HEK293 (cell line): ENCODE data around the gene LRRC15.

Source experiments
- CTCF ChIA-PET: fragments of 350-600 bp; formaldehyde crosslinking; extraction: SDS; loops from one replicate; lab custom pipeline; 2021; ENCODE audit warnings: antibody characterized with exemption; lab: Yijun Ruan, JAX
- POLR2A ChIA-PET: fragments of 300-600 bp; formaldehyde crosslinking; extraction: SDS; loops from one replicate; lab custom pipeline; 2020; ENCODE audit warnings: antibody characterized with exemption, inconsistent platforms; lab: Yijun Ruan, JAX
- H3K27ac ChIP-seq: fragments of 200-500 bp; sonication (Bioruptor generic); 2 replicates; pipeline ENCODE4 v1.5.1; 2014; ENCODE audit warnings: low read depth, low read length, control low read depth, inconsistent platforms; ENCODE audit errors: extremely low read depth
- H3K36me3 ChIP-seq, 2 experiments: fragments of 200-500 bp in 1 of 2; sonication (Bioruptor generic) in 1 of 2; 1 replicate in 1 of 2; 2 replicates in 1 of 2; pipeline ENCODE4 v1.5.1; 2014 to 2017; ENCODE audit warnings: inconsistent platforms in 2 of 2, low read length in 2 of 2; ENCODE audit not compliant: control insufficient read depth in 2 of 2, insufficient read depth in 1 of 2
- H3K4me1 ChIP-seq: fragments of 200-500 bp; sonication (Bioruptor generic); 2 replicates; pipeline ENCODE4 v1.5.1; 2014; ENCODE audit warnings: mild to moderate bottlenecking, low read length, inconsistent platforms; ENCODE audit not compliant: control insufficient read depth, insufficient read depth
- H3K4me3 ChIP-seq: 2 replicates; pipeline ENCODE4 v1.5.1; 2011; ENCODE audit warnings: low read depth, mild to moderate bottlenecking, control low read depth, low read length, moderate library complexity
- H3K9me3 ChIP-seq: fragments of 200-500 bp; sonication (Bioruptor generic); 2 replicates; pipeline ENCODE4 v1.5.1; 2014; ENCODE audit warnings: low read depth, low read length, inconsistent platforms; ENCODE audit not compliant: control insufficient read depth, insufficient read depth
- MYNN ChIP-seq: fragments of 450-650 bp; formaldehyde crosslinking; IDR thresholded peaks from 2 replicates; pipeline ENCODE4 v1.5.1; 2016; ENCODE audit warnings: missing biosample characterization, missing genetic modification characterization, borderline replicate concordance
- TRIM28 ChIP-seq: IDR thresholded peaks from 2 replicates; pipeline ENCODE4 v1.6.1; 2011; ENCODE audit warnings: low read length, control low read depth, borderline replicate concordance
- YY1 ChIP-seq: fragments of 450-650 bp; formaldehyde crosslinking; IDR thresholded peaks from 2 replicates; pipeline ENCODE4 v1.5.1; 2018; ENCODE audit warnings: missing biosample characterization, missing genetic modification characterization
- ZBTB8A ChIP-seq: fragments of 450-650 bp; formaldehyde crosslinking; IDR thresholded peaks from 2 replicates; pipeline ENCODE4 v1.5.1; 2016; ENCODE audit warnings: missing biosample characterization, missing genetic modification characterization
- ZFP41 ChIP-seq: fragments of 450-650 bp; formaldehyde crosslinking; IDR thresholded peaks from 2 replicates; pipeline ENCODE4 v1.5.1; 2016; ENCODE audit warnings: missing biosample characterization, missing genetic modification characterization, borderline replicate concordance
- ZNF121 ChIP-seq: fragments of 450-650 bp; formaldehyde crosslinking; IDR thresholded peaks from 2 replicates; pipeline ENCODE4 v1.5.1; 2016; ENCODE audit warnings: missing biosample characterization, missing genetic modification characterization
- ZNF19 ChIP-seq: fragments of 450-650 bp; formaldehyde crosslinking; IDR thresholded peaks from 2 replicates; pipeline ENCODE4; 2016; ENCODE audit warnings: missing biosample characterization, missing genetic modification characterization, low read depth
- ZNF23 ChIP-seq: fragments of 450-650 bp; formaldehyde crosslinking; IDR thresholded peaks from 2 replicates; pipeline ENCODE4 v1.5.1; 2016; ENCODE audit warnings: missing biosample characterization, missing genetic modification characterization, borderline replicate concordance
- ZNF324 ChIP-seq: fragments of 450-650 bp; formaldehyde crosslinking; IDR thresholded peaks from 2 replicates; pipeline ENCODE4 v1.5.1; 2016; ENCODE audit warnings: missing biosample characterization, missing genetic modification characterization
- ZNF404 ChIP-seq: fragments of 450-650 bp; formaldehyde crosslinking; IDR thresholded peaks from 2 replicates; pipeline ENCODE4 v1.5.1; 2017; ENCODE audit warnings: missing biosample characterization, missing genetic modification characterization
- ZNF514 ChIP-seq: fragments of 450-650 bp; formaldehyde crosslinking; IDR thresholded peaks from 2 replicates; pipeline ENCODE4 v1.5.1; 2016; ENCODE audit warnings: missing biosample characterization, missing genetic modification characterization
- ZNF530 ChIP-seq: fragments of 450-650 bp; formaldehyde crosslinking; IDR thresholded peaks from 2 replicates; pipeline ENCODE4 v1.5.1; 2016; ENCODE audit warnings: low read depth, missing biosample characterization, missing genetic modification characterization
- ZNF600 ChIP-seq: fragments of 450-650 bp; formaldehyde crosslinking; IDR thresholded peaks from 2 replicates; pipeline ENCODE4 v1.5.1; 2016; ENCODE audit warnings: missing biosample characterization, missing genetic modification characterization
- ZNF654 ChIP-seq: fragments of 450-650 bp; formaldehyde crosslinking; IDR thresholded peaks from 2 replicates; pipeline ENCODE4 v1.5.1; 2016; ENCODE audit warnings: low read depth, missing biosample characterization, missing genetic modification characterization
- ZNF777 ChIP-seq: fragments of 450-650 bp; formaldehyde crosslinking; IDR thresholded peaks from 2 replicates; pipeline ENCODE4 v1.5.1; 2017; ENCODE audit warnings: missing biosample characterization, missing genetic modification characterization, borderline replicate concordance
- ZNF830 ChIP-seq: fragments of 450-650 bp; IDR thresholded peaks from 2 replicates; pipeline ENCODE4 v1.5.0; 2018; ENCODE audit warnings: missing biosample characterization, missing genetic modification characterization, low read depth, mild to moderate bottlenecking, moderate library complexity
- TF ChIP-seq, protein P1 (sequence below): fragments of 450-650 bp; formaldehyde crosslinking; IDR thresholded peaks from 2 replicates; pipeline ENCODE4 v1.5.1; 2016; ENCODE audit warnings: missing biosample characterization, missing genetic modification characterization
- TF ChIP-seq, protein P2 (sequence below): fragments of 450-650 bp; formaldehyde crosslinking; IDR thresholded peaks from 2 replicates; pipeline ENCODE4 v1.5.1; 2016; ENCODE audit warnings: missing biosample characterization, missing genetic modification characterization

LRRC15 gene

GRCh38 chr3:194339356-194339755 is 30.2 kb downstream of the LRRC15 start (continued):
- TF ChIP-seq ZBTB8A: no peak
- TF ChIP-seq ZNF23: no peak
- no peak for TF ChIP-seq ZNF19 (tag by site-specific recombination)

- Histone ChIP-seq H3K9me3 (no peaks in the 10 kb centered on the region), H3K4me1 (no peaks in the 10 kb centered on the region), H3K4me3 (no peak overlapping the region), H3K36me3 (no peaks in the 10 kb centered on the region), H3K27ac (no peak overlapping the region)
- ChIA-PET CTCF (interaction anchor here (0.5 to 1.9 kb wide), 4 partner anchors 12 to 687 kb away, joined by 3 to 4 read pairs (median 3); no protein-coding TSS in a partner anchor), POLR2A (interaction anchor here (0.7 kb wide), 1 partner anchor 54 kb away, joined by 4 read pairs; no protein-coding TSS in a partner anchor)
- TF ChIP-seq ZNF830 (tag by site-specific recombination) (no peak), ZNF324 (tag by site-specific recombination) (no peak), ZFP41 (tag by site-specific recombination) (no peak), MYNN (no peak), ZNF121 (peak; percentile 60; the same call in 1 of the 2 replicates), ZNF404 (tag by site-specific recombination) (no peak)
- TF ChIP-seq, protein P1, sequence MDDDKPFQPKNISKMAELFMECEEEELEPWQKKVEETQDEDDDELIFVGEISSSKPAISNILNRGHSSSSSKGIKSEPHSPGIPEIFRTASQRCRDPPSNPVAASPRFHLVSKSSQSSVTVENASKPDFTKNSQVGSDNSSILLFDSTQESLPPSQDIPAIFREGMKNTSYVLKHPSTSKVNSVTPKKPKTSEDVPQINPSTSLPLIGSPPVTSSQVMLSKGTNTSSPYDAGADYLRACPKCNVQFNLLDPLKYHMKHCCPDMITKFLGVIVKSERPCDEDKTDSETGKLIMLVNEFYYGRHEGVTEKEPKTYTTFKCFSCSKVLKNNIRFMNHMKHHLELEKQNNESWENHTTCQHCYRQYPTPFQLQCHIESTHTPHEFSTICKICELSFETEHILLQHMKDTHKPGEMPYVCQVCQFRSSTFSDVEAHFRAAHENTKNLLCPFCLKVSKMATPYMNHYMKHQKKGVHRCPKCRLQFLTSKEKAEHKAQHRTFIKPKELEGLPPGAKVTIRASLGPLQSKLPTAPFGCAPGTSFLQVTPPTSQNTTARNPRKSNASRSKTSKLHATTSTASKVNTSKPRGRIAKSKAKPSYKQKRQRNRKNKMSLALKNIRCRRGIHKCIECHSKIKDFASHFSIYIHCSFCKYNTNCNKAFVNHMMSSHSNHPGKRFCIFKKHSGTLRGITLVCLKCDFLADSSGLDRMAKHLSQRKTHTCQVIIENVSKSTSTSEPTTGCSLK (tag by site-specific recombination): no peak
Observed at GRCh38 chr3:194337965-194338753, 31.4 kb downstream of the LRRC15 start.

DNA sequence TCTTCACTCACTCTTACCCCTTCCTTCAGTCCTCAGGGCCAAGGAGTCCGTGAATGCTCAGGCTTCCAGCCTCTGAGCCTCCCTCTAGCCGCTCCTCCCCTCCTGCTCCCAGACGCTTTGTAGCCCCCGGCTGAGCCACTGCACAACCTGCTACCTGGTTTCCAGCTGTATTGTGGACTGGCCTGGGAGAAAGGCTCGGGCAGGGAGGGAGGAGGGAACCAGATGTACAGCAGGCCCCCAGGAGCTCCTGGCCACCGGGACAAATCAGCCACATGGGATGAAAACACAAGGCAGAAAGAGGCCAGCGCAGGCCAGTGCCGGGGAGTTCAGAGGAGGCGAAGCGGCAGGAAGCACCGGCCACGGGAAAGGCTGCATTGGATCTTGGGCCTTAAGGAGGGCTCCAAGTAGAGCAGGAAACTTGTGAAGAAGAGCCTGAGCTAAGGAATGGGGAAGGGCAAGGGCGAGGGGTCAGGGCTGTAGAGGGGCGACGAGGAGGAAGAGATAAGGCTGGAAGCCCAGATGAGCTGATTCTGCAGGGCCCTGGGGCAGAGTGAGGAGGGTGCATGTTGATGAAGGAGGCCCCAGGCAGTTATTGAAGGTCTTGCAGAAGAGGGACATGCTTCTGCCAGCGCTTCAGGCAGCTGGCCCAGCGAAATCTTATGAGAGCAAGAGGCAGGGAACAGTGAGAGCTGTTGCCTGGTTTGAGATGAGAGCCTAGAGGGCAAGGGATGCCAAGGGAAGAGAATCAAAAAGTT is 32.8 kb downstream of the LRRC15 start:
- no peak overlapping the region for H3K4me3 ChIP-seq
- no peaks in the 10 kb centered on the region for H3K4me1 ChIP-seq
- H3K36me3 ChIP-seq: no peaks in the 10 kb centered on the region
- no peak overlapping the region for H3K27ac ChIP-seq
- TF ChIP-seq, protein P2, sequence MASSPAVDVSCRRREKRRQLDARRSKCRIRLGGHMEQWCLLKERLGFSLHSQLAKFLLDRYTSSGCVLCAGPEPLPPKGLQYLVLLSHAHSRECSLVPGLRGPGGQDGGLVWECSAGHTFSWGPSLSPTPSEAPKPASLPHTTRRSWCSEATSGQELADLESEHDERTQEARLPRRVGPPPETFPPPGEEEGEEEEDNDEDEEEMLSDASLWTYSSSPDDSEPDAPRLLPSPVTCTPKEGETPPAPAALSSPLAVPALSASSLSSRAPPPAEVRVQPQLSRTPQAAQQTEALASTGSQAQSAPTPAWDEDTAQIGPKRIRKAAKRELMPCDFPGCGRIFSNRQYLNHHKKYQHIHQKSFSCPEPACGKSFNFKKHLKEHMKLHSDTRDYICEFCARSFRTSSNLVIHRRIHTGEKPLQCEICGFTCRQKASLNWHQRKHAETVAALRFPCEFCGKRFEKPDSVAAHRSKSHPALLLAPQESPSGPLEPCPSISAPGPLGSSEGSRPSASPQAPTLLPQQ: no peak
- TF ChIP-seq ZNF514 (tag by site-specific recombination): no peak
- TF ChIP-seq TRIM28: no peak
- CTCF ChIA-PET: interaction anchor here (0.7 to 5.1 kb wide), 4 partner anchors 9 to 135 kb away, joined by 3 to 38 read pairs (median 3); no protein-coding TSS in a partner anchor
- H3K9me3 ChIP-seq: no peaks in the 10 kb centered on the region
- POLR2A ChIA-PET: no interaction called here

DNA sequence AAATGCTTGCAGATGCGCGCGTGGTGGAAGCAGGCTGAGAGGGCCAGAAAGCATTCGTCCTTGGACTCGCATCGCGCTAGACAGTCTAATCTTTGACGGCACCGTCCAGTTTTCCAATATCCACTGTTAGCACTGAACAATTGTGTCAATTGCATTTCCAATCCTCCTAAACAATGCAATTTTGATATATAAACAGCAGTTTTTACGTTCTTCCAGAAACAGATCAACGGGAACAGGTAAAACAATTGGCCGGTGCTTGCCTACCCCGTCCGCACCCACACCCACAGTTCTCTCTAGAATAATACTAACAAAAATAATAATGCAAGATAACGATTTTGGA is 35.6 kb downstream of the LRRC15 start:
- no peaks in the 10 kb centered on the region for H3K4me1 ChIP-seq
- TF ChIP-seq ZNF530 (tag by site-specific recombination): no peak
- TF ChIP-seq ZNF777 (tag by site-specific recombination): 0 out of 2 replicates have a peak, but pooled peaks have one; percentile 40
- 0 out of 2 replicates have a peak, but pooled peaks have one; percentile 3 for TF ChIP-seq ZNF600
- TF ChIP-seq YY1 (tag by site-specific recombination): 0 out of 2 replicates have a peak, but pooled peaks have one; percentile 23
- TF ChIP-seq ZNF654: no peak
- TF ChIP-seq, all 188 proteins: peak for 3
- Histone ChIP-seq H3K4me3 (no peak overlapping the region), H3K36me3 (no peaks in the 10 kb centered on the region), H3K27ac (no peak overlapping the region), H3K9me3 (no peaks in the 10 kb centered on the region)
- POLR2A ChIA-PET: no interaction called here
- CTCF ChIA-PET: interaction anchor here (0.6 to 5.1 kb wide), 12 partner anchors 10 to 1109 kb away, joined by 3 to 38 read pairs (median 4); no protein-coding TSS in a partner anchor
